ENCODE data around the gene CASP1.

The CASP1 gene

GRCh38 chr11:104979839-104980238 lies 55.1 kb downstream of the CASP1 start:
- H3K4me3 ChIP-seq (ENCODE audit: low read depth, low read length) = no peak overlapping the region
- DNase-seq (ENCODE audit: low read depth) = no peak
- TF ChIP-seq CTCF (conservative IDR thresholded peaks at IDR 0.05; ENCODE audit: low read depth, low read length) = no peak

Data from choroid plexus epithelial cell (primary cell).